ENCODE measurements around the gene PLXNA4.

PLXNA4 gene

DNA sequence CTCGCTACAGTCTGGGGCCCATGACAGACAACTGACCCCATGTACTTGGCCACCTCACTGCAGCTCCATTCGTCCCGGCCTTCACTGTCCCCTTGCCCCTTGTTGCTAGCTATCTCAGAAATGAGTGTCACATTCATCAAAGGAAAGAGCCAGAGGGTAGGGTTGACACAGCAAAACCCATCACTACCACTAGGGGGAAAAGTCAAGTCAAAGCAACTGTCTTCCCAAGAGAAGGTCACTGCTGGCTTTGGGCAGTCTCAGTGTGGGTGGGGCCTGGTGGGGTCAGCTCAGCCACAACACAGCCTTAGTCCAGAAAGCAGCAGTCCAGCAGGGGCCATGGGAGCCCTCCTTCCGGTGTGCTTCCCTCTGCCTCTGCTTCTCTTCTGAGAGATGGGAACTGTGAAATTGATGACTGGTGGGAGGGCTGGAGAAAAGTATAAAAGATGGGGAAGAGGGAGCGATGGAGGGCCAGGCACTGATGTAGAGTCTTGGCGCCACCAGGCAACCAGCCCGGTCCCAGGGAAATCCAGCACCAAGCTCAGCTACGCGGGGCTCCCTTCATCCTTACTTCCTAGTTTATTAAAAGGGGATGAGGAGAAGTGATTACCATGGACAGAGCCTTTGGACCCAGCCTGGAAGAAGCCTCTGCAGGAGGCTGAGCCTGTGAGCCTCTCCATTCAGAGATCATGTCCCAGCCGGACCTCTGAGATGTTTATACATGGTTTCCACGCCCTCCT is 58.0 kb downstream of the PLXNA4 start:
- TF ChIP-seq, protein P1, sequence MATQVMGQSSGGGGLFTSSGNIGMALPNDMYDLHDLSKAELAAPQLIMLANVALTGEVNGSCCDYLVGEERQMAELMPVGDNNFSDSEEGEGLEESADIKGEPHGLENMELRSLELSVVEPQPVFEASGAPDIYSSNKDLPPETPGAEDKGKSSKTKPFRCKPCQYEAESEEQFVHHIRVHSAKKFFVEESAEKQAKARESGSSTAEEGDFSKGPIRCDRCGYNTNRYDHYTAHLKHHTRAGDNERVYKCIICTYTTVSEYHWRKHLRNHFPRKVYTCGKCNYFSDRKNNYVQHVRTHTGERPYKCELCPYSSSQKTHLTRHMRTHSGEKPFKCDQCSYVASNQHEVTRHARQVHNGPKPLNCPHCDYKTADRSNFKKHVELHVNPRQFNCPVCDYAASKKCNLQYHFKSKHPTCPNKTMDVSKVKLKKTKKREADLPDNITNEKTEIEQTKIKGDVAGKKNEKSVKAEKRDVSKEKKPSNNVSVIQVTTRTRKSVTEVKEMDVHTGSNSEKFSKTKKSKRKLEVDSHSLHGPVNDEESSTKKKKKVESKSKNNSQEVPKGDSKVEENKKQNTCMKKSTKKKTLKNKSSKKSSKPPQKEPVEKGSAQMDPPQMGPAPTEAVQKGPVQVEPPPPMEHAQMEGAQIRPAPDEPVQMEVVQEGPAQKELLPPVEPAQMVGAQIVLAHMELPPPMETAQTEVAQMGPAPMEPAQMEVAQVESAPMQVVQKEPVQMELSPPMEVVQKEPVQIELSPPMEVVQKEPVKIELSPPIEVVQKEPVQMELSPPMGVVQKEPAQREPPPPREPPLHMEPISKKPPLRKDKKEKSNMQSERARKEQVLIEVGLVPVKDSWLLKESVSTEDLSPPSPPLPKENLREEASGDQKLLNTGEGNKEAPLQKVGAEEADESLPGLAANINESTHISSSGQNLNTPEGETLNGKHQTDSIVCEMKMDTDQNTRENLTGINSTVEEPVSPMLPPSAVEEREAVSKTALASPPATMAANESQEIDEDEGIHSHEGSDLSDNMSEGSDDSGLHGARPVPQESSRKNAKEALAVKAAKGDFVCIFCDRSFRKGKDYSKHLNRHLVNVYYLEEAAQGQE (IDR thresholded peaks at IDR 0.05; ENCODE audit: insufficient read depth in 1 of 2, low read depth in 2 of 2, low read length in 2 of 2): peak; percentile 81 to 91
- no peak for TF ChIP-seq FOXP2 (optimal IDR thresholded peaks at IDR 0.05; ENCODE audit: borderline replicate concordance, extremely low read depth, extremely low read length, insufficient read depth)

DNA sequence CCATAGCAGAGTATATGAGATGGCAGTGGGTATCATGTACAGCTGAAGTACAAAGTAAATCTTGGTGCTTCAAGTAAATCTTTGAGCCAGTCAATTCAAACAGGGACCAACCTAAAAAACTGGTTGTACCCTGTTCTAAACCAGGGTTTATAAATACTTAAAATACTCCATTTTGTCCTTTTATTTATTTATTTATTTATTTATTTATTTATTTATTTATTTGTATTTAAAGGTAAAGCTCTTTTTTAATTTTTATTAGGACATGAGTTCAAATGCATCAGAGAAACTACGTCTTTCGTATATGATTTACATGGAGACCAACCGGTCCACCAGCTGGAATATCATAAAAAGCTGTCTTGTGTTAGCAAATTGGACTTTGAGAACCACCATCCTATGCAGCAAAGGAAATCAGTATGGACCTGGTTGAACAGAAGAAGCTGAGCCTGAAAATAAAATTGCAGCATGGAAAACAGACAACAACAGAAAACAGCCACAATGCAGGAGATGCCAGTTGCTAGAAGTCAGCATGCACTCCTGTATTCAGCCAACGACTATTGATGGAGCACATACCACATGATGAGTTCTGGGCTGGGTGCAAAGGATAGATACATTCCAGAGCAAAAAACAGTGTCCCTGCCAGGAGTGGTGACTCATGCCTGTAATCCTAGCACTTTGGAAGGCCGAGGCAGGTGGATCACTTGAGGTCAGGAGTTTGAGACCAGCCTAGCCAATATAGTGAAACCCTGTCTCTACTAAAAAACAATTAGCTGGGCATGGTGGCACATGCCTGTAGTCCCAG is 60.0 kb downstream of the PLXNA4 start:
- TF ChIP-seq FOXP2 (optimal IDR thresholded peaks at IDR 0.05; ENCODE audit: borderline replicate concordance, extremely low read depth, extremely low read length, insufficient read depth) (no peak), POLR2AphosphoS5 (IDR thresholded peaks at IDR 0.05; ENCODE audit: low read depth, low read length) (no peak), SIN3A (IDR thresholded peaks at IDR 0.05; ENCODE audit: borderline replicate concordance, insufficient read depth, low read length) (no peak), TAF1 (IDR thresholded peaks at IDR 0.05; ENCODE audit: borderline replicate concordance, insufficient read depth, low read length) (no peak)
- TF ChIP-seq, protein P1 (IDR thresholded peaks at IDR 0.05; ENCODE audit: insufficient read depth in 1 of 2, low read depth in 2 of 2, low read length in 2 of 2): no peak

DNA sequence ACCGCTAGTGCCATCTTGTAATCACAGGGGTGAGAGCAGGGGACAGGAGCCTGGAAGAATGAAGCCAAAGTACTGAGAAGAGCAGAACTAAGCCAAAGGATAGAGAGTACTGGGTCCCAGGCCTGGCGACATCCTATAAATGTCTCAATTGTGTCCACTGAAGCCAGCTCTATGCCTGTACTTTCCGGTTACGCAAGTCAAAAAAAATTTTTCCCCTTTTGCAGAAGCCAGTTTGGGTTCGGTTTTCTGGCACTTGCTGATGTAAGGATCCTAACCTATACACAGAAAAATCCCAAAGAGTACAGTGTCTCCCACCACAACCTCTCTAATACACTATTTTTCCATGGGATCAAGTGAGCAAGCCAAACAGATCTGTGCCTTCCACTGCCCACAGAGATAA is 61.1 kb downstream of the PLXNA4 start:
- no peak for TF ChIP-seq SIN3A (IDR thresholded peaks at IDR 0.05; ENCODE audit: borderline replicate concordance, insufficient read depth, low read length)
- TF ChIP-seq FOXP2 (optimal IDR thresholded peaks at IDR 0.05; ENCODE audit: borderline replicate concordance, extremely low read depth, extremely low read length, insufficient read depth): no peak
- TF ChIP-seq TAF1 (IDR thresholded peaks at IDR 0.05; ENCODE audit: borderline replicate concordance, insufficient read depth, low read length): no peak
- no peak for TF ChIP-seq POLR2AphosphoS5 (IDR thresholded peaks at IDR 0.05; ENCODE audit: low read depth, low read length)
- TF ChIP-seq, protein P1 (IDR thresholded peaks at IDR 0.05; ENCODE audit: insufficient read depth in 1 of 2, low read depth in 2 of 2, low read length in 2 of 2): no peak

DNA sequence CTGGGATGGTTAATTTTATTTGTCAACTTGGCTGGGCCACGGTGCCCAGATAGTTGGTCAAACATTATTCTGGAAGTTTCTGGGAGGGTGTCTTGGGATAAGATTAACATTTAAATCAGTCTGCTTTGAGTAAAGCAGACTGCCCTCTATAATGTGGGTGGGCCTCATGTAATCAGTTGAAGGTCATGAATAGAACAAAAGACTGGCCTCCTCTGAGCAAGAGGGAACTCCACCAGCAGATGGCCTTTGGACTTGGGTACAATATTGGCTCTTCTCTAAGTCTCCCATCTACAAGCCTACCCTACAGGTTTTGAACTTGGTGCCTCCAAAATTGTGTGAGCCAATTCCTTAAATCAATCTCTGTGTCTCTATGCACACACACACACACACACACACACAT is 61.8 kb downstream of the PLXNA4 start:
- TF ChIP-seq, protein P1 (IDR thresholded peaks at IDR 0.05; ENCODE audit: insufficient read depth in 1 of 2, low read depth in 2 of 2, low read length in 2 of 2): no peak
- TF ChIP-seq FOXP2 (optimal IDR thresholded peaks at IDR 0.05; ENCODE audit: borderline replicate concordance, extremely low read depth, extremely low read length, insufficient read depth): no peak
- no peak for TF ChIP-seq SIN3A (IDR thresholded peaks at IDR 0.05; ENCODE audit: borderline replicate concordance, insufficient read depth, low read length)
- TF ChIP-seq TAF1 (IDR thresholded peaks at IDR 0.05; ENCODE audit: borderline replicate concordance, insufficient read depth, low read length): no peak
- no peak for TF ChIP-seq POLR2AphosphoS5 (IDR thresholded peaks at IDR 0.05; ENCODE audit: low read depth, low read length)
